PC-3 (cell line): ENCODE data around the gene PVRIG.
"Not testable (repeated sequence)": the region's sequence is repeated elsewhere in the genome, so short reads cannot be mapped to it uniquely, and the experiment has no call there.

Experiments used
- EZH2 ChIP-seq: fragments of 300-600 bp; sonication (generic); IDR thresholded peaks from one replicate; pipeline ENCODE4 v1.6.1; 2017; ENCODE audit warnings: antibody characterized with exemption, mild to moderate bottlenecking, low read length; ENCODE audit not compliant: unreplicated experiment
- EZH2phosphoT487 ChIP-seq: fragments of 300-600 bp; sonication (generic); IDR thresholded peaks from 2 replicates; pipeline ENCODE4 v1.6.1; 2018; ENCODE audit warnings: mild to moderate bottlenecking, antibody characterized with exemption, low read length, borderline replicate concordance
- TF ChIP-seq, protein P1 (sequence below): fragments of 300-600 bp; sonication (generic); conservative IDR thresholded peaks from 2 replicates; pipeline ENCODE4 v1.5.1; 2017; ENCODE audit warnings: antibody characterized with exemption, low read depth, mild to moderate bottlenecking, low read length

DNA sequence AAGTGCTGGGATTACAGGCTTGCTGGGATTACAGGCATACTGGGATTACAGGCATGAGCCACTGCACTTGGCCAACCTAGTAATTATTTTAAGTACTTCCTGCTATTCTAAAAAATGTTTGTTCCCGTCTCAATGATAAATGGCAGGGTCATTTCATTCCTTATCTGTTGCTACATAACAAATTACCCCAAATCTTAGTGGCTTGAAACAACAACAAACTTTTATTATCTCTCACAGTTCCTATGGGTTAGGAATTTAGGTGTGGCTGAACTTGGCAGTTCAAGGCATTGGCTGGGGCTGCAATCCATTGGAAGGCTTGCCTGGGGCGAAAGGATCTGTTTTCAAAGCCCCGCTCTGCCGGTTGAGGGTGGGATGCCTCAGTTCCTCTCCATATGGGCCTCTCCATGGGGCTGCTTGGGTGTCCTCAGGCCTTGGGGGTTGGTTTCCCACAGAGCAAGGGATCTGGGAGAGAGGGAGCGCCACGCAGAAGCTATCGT lies 45.0 kb downstream of the PVRIG start:
- not testable (repeated sequence) for TF ChIP-seq EZH2, EZH2phosphoT487
- TF ChIP-seq, protein P1, sequence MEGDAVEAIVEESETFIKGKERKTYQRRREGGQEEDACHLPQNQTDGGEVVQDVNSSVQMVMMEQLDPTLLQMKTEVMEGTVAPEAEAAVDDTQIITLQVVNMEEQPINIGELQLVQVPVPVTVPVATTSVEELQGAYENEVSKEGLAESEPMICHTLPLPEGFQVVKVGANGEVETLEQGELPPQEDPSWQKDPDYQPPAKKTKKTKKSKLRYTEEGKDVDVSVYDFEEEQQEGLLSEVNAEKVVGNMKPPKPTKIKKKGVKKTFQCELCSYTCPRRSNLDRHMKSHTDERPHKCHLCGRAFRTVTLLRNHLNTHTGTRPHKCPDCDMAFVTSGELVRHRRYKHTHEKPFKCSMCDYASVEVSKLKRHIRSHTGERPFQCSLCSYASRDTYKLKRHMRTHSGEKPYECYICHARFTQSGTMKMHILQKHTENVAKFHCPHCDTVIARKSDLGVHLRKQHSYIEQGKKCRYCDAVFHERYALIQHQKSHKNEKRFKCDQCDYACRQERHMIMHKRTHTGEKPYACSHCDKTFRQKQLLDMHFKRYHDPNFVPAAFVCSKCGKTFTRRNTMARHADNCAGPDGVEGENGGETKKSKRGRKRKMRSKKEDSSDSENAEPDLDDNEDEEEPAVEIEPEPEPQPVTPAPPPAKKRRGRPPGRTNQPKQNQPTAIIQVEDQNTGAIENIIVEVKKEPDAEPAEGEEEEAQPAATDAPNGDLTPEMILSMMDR = not testable (repeated sequence)
